Upper lobe of left lung (tissue), 6 donors: ENCODE measurements around the gene SPATA21. TPM values are rescaled to one million over a fixed set of nuclear protein-coding genes. Genes with fewer than 3 reads are reported as not detected.
"Not testable (repeated sequence)": the region's sequence is repeated elsewhere in the genome, so short reads cannot be mapped to it uniquely, and the experiment has no call there.

Source experiments
- ATAC-seq, 2 donors: fragments of 200-7000 bp; cut with Tn5 transposase; one replicate each; pipeline ENCODE4 v1.9.1; 2022; ENCODE audit warnings: mild to moderate bottlenecking in 2 of 2, moderate library complexity in 2 of 2; ENCODE audit not compliant: low FRiP score in 2 of 2
- DNase-seq, 2 donors: peaks; one replicate each; pipeline ENCODE4 v3.0.0-alpha.2; 2019 to 2020
- H3K27ac ChIP-seq, 4 donors: fragments of 200-600 bp; sonication (generic); one replicate each; pipeline ENCODE4 v1.5.1; 2016 to 2019
- H3K27me3 ChIP-seq, 4 donors: fragments of 200-600 bp; sonication (generic); one replicate each; pipeline ENCODE4 v1.5.1; 2017 to 2019
- H3K36me3 ChIP-seq, 4 donors: fragments of 200-600 bp; sonication (generic); one replicate each; pipeline ENCODE4 v1.5.1; 2016 to 2019
- H3K4me1 ChIP-seq, 4 donors: fragments of 200-600 bp; sonication (generic); one replicate each; pipeline ENCODE4 v1.5.1; 2018 to 2019
- H3K4me3 ChIP-seq, 4 donors: fragments of 200-600 bp; sonication (generic); one replicate each; pipeline ENCODE4 v1.5.1; 2017 to 2019; ENCODE audit warnings: mild to moderate bottlenecking in 2 of 4, moderate library complexity in 1 of 4
- H3K9me3 ChIP-seq, 4 donors: fragments of 200-600 bp; sonication (generic); one replicate each; pipeline ENCODE4 v1.5.1; 2018 to 2019
- EP300 ChIP-seq, 4 donors: sonication (generic); formaldehyde crosslinking; IDR thresholded peaks; one replicate each; pipeline ENCODE4 v1.5.1; 2017; ENCODE audit warnings: antibody characterized with exemption in 4 of 4, control low read depth in 2 of 4
- POLR2A ChIP-seq, 4 donors: fragments of 450-650 bp; IDR thresholded peaks; one replicate each; pipeline ENCODE4 v1.5.1; 2016 to 2017; ENCODE audit warnings: antibody characterized with exemption in 4 of 4, mild to moderate bottlenecking in 2 of 4
- POLR2AphosphoS5 ChIP-seq, 2 donors: sonication (generic); formaldehyde crosslinking; IDR thresholded peaks; one replicate each; pipeline ENCODE4 v1.5.1; 2017; ENCODE audit warnings: antibody characterized with exemption in 2 of 2
- WGBS, 2 donors: methylation state at CpG; one replicate each; pipeline ENCODE4 v1.1.5; 2017 to 2018; 5-methylcytosine and 5-hydroxymethylcytosine counted together
- total RNA-seq, 6 donors: library from RNA; depleted of rRNA in 4 of 6; stranded (reverse); fragments of >200 nt in 4 of 6; gene quantifications; one replicate each; pipeline versions ENCODE4 v1.1.0 to v1.2.1, GENCODE V29; 2016 to 2021
- TF ChIP-seq, protein P1 (sequence below), 6 experiments: fragments of 450-650 bp in 4 of 6; fragments of 200-600 bp in 2 of 6; sonication (generic) in 2 of 6; IDR thresholded peaks; one replicate each; pipeline ENCODE4 v1.5.1; 2016 to 2019; ENCODE audit warnings: antibody characterized with exemption in 6 of 6
- donor health status: DM: no; HTN: no; CAD: no; lungs with moderate emphysema.
- donor health status: DM: no; HTN: yes; CAD: no; lungs with severe emphysema.

Gene SPATA21, protein sequence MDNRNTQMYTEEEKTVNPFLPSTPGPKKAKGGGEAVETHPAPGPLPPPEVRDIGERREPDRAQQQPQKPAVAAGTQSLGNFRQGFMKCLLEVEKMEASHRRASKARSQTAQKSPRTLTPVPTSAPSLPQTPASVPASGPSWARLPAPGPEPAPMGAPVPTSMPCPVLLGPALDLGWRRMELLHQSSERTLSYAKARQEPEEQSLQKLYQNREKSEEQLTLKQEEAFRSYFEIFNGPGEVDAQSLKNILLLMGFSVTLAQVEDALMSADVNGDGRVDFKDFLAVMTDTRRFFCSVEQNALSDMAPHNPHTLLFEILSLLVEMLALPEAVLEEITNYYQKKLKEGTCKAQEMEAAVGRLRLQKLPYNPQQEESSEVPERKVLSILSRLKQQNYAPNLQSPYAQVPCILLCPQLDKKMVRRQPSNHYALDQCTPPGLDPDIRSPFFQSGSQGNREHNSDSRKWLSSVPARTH
- total RNA-seq, result not detected

DNA sequence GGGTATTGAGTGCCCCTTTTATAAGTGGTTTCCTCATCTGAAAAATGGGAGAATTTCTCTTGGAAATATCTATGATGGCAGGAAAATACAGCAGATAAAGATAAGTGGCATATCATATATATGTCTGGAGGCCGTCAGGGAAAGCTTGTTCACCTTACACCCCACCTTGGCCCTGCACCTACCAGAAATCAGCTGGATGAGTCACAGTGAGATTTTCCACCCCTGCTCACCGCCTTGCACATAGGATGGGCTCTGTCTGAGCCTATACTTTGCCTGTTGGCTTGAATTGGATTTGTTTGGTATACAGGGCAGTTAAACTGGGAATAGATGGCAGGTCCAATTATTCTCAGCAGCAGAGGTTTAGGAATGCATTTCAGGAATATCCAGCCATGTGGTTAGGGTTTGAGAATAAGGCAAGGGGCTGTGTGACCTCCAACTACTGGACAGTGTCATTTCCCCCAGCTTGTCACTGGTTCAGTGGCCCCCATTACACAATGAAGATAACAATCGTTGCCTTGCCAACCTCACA, at the start of gene SPATA21:
Gene SPATA21 (minus strand): TSS at position 479 of the 529 bp plus-strand sequence. CDS start 6,053 bp downstream, outside the sequence.
- no peaks in the 10 kb centered on the region for H3K9me3 ChIP-seq
- H3K27me3 ChIP-seq, result no peaks in the 10 kb centered on the region
- ATAC-seq (no peak), DNase-seq (no peak)
- peak within 1 kb of the TSS in 1 of 4 donors; percentile 95 for H3K27ac ChIP-seq
- 79 to 83% methylated on average over 3 of the region's 3 CpGs for WGBS, 2 donors
- H3K4me1 ChIP-seq, result peaks cover 9 to 17% (median 12%) of the 10 kb centered on the region in 4 donors
- no peaks in the 10 kb centered on the region for H3K36me3 ChIP-seq
- H3K4me3 ChIP-seq, result no peak within 1 kb of the TSS
- TF ChIP-seq, protein P1, sequence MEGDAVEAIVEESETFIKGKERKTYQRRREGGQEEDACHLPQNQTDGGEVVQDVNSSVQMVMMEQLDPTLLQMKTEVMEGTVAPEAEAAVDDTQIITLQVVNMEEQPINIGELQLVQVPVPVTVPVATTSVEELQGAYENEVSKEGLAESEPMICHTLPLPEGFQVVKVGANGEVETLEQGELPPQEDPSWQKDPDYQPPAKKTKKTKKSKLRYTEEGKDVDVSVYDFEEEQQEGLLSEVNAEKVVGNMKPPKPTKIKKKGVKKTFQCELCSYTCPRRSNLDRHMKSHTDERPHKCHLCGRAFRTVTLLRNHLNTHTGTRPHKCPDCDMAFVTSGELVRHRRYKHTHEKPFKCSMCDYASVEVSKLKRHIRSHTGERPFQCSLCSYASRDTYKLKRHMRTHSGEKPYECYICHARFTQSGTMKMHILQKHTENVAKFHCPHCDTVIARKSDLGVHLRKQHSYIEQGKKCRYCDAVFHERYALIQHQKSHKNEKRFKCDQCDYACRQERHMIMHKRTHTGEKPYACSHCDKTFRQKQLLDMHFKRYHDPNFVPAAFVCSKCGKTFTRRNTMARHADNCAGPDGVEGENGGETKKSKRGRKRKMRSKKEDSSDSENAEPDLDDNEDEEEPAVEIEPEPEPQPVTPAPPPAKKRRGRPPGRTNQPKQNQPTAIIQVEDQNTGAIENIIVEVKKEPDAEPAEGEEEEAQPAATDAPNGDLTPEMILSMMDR (IDR thresholded peaks at IDR 0.05), result no peak
- TF ChIP-seq POLR2A (IDR thresholded peaks at IDR 0.05) (no peak), EP300 (IDR thresholded peaks at IDR 0.05) (no peak), POLR2AphosphoS5 (IDR thresholded peaks at IDR 0.05) (no peak)

DNA sequence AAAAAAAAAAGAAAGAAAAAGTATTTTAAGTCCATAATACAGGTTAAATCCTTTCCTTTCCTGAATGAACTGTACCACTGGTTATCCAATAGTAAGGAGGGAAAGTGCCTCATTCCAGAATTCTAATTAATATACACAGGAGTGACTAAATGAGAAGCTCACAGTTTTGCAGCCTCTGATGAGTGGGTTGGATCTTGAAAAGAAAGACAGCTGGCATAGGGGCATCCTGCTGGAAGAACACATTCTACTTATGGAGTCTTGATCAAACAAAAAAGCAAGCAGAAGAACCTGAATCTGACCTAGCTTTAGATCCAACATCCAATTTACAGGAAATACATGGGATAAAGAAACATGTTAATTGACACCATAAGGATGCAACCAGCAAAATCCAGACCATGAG, 49.8 kb upstream of the SPATA21 start:
- peaks cover 8 to 69% (median 36%) of the 10 kb centered on the region in 4 donors for H3K36me3 ChIP-seq
- not testable (repeated sequence) for H3K4me3 ChIP-seq, H3K9me3 ChIP-seq

DNA sequence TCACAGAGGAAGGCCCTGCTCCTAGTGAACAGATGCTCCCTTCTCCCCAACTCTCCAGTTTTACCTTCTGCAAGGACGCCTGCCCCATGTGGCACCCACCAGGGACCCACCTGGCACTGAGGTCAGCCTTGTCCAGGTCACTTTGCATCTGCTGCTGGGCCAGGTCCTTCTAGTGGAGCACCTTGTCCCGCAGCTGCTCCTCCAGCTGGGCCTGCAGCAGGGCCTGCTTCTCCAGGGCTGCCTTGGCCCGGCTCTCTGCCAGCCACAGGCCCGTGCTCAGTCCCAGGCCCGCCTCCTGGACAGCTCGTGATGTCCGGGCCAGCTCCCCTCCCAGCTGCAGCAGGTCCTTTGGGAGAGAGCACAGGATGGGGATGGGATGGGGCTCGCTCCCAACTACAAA, 49.1 kb upstream of the SPATA21 start:
- not testable (repeated sequence) for ATAC-seq, H3K4me1 ChIP-seq, H3K9me3 ChIP-seq, H3K4me3 ChIP-seq, H3K27ac ChIP-seq, H3K27me3 ChIP-seq
- 92 to 95% methylated on average over 5 to 8 of the region's 8 CpGs for WGBS, 2 donors
- peak in 1 of 2 donors; percentile 61 for DNase-seq
- peaks cover 8 to 76% (median 38%) of the 10 kb centered on the region in 4 donors for H3K36me3 ChIP-seq

More for the DNA sequence above, 49.8 kb upstream of the SPATA21 start:
- not testable (repeated sequence) for ATAC-seq, H3K27ac ChIP-seq, DNase-seq, H3K4me1 ChIP-seq, H3K27me3 ChIP-seq

DNA sequence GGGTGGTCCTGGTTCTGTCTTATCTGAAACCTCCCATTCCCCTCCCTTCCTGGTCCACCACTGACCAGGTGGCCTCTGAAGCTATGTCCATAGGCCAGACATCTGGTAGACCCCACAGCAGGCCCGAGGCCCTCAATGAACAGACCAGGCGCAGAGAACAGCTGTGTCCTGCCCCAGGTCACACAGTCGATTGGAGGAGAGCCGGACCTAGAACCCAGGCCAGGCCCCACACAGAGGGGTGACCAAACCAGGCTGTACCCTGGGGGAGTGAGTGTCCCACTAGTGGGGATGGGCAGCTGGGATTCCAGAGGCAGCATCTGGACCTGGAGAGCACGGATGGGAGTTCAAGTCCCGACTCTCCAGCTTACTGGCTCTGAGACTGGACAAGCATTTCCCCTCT, 47.7 kb upstream of the SPATA21 start:
- no peaks in the 10 kb centered on the region for H3K4me1 ChIP-seq
- no peaks in the 10 kb centered on the region for H3K27me3 ChIP-seq
- no peak overlapping the region for H3K4me3 ChIP-seq
- 82 to 98% methylated on average over 2 to 6 of the region's 6 CpGs for WGBS, 2 donors
- peaks cover 8 to 81% (median 33%) of the 10 kb centered on the region in 4 donors for H3K36me3 ChIP-seq
- no peaks in the 10 kb centered on the region for H3K9me3 ChIP-seq
- TF ChIP-seq, protein P1 (IDR thresholded peaks at IDR 0.05), result no peak
- no peak for TF ChIP-seq EP300 (IDR thresholded peaks at IDR 0.05)
- no peak for TF ChIP-seq POLR2AphosphoS5 (IDR thresholded peaks at IDR 0.05)
- no peak for TF ChIP-seq POLR2A (IDR thresholded peaks at IDR 0.05)
- no peak for DNase-seq
- ATAC-seq, result no peak
- H3K27ac ChIP-seq, result no peak overlapping the region

DNA sequence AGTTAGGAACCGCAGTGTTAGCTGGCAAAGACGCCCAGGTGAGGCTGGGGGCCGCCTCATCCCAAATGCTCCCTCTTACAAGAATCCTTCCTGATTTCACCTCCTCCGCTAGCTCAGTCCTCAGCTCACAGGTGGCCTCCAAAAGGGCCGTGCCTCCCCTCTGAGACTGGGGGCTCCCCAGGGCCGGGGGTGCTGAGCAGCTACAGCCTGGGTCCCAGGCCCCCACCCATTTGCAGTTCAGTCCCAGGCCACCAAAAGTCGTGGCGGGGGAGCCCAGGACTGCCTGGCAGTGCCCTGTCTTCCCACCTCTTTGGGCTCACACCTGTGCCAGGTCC, 47.2 kb upstream of the SPATA21 start:
- no peaks in the 10 kb centered on the region for H3K9me3 ChIP-seq
- no peak overlapping the region for H3K4me3 ChIP-seq
- H3K4me1 ChIP-seq, result no peaks in the 10 kb centered on the region
- 93 to 94% methylated on average over 7 to 8 of the region's 8 CpGs for WGBS, 2 donors
- DNase-seq (no peak), ATAC-seq (no peak)
- H3K27me3 ChIP-seq, result no peaks in the 10 kb centered on the region
- H3K27ac ChIP-seq, result no peak overlapping the region
- peaks cover 8 to 78% (median 31%) of the 10 kb centered on the region in 4 donors for H3K36me3 ChIP-seq
- TF ChIP-seq POLR2AphosphoS5 (IDR thresholded peaks at IDR 0.05) (no peak), EP300 (IDR thresholded peaks at IDR 0.05) (no peak), POLR2A (IDR thresholded peaks at IDR 0.05) (no peak)
- TF ChIP-seq, protein P1 (IDR thresholded peaks at IDR 0.05), result no peak

DNA sequence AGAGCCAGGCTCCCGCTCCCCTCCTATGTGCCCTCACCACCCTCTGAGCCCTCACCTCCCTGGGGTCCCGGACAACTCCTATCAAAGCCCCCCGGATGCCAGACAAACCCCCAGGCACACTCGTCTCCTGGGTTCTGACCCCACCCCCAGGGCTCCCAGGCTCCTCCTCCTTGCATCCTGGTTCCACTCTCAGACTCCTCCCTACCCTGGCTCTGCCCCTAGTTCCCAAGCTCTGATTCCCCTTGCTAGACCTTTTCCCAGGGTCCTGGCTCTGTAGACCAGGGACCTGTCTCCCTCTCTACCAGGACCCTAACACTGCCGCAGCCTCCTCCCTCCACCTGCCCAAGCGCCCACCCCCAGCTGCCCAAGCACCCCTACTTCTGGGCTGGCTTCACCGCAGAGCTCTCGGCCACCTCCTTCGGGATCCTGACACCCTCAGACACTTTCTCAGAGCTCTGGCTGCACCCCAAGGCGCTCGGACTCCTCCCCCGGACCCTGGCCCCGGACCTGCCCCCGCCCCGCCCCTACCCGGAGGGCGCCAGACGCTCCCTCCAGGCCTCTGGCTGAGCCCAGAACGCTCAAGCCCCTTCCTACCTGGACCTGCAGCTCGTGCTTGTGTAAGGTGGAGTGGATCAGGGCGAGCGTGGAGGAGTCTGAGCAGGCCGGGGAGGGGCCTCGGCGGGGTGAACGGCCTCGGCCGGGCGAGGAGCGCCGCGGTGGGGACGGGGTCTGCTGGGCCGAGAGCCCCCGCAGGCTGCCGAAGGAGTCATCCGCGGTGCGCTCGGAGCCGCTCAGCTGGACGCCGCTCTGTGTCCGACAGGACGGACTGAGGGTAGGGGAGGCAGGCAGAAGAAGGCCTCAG, 46.6 kb upstream of the SPATA21 start:
- DNase-seq (peak in 1 of 2 donors; percentile 65), ATAC-seq (peak in 1 of 2 donors; percentile 8)
- not testable (repeated sequence) for H3K27ac ChIP-seq, H3K4me1 ChIP-seq, H3K27me3 ChIP-seq, H3K4me3 ChIP-seq, H3K9me3 ChIP-seq
- 88 to 89% methylated on average over 13 to 41 of the region's 45 CpGs for WGBS, 2 donors
- H3K36me3 ChIP-seq, result peaks cover 8 to 72% (median 30%) of the 10 kb centered on the region in 4 donors

DNA sequence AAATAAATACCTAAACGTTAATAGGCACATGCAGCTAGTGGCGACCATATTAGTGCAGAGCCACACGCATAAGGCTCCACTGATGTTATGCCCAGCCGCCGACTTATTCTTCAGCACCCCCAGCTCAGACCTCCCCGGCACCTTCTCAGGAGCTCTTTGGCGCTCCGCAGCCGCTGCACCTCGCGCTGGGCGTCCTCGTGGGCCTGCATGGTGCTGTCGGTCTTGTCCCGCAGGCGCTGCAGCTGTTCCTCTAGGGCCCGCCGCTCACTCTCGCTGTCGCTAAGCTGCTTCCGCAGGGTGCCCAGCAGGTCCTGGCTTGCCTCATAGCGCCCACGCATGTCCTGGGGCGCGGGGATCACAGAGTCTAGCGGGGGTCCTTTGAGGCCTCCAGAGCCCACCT, 45.9 kb upstream of the SPATA21 start:
- not testable (repeated sequence) for H3K4me1 ChIP-seq, H3K9me3 ChIP-seq, H3K27ac ChIP-seq, H3K4me3 ChIP-seq, H3K27me3 ChIP-seq
- ATAC-seq, result peak in 1 of 2 donors; percentile 14
- WGBS, 2 donors, result 97 to 100% methylated on average over 16 to 26 of the region's 26 CpGs
- peak in 1 of 2 donors; percentile 81 for DNase-seq
- H3K36me3 ChIP-seq, result peaks cover 8 to 79% (median 33%) of the 10 kb centered on the region in 4 donors
